GM23338 (cell line): ENCODE results near the gene EHBP1L1. TPM values are rescaled to one million over a fixed set of nuclear protein-coding genes. Genes with fewer than 3 reads are reported as not detected.

Source experiments
- ATAC-seq: fragments of 200-7000 bp; cut with Tn5 transposase; 3 replicates; pipeline ENCODE4 v1.9.1; 2020
- DNase-seq: peaks from one replicate; pipeline ENCODE4 v3.0.0-alpha.2; 2015; ENCODE audit warnings: low spot score
- H2AFZ ChIP-seq: fragments of 200-600 bp; sonication (generic); 2 replicates; pipeline ENCODE4 v1.8.0; 2016; ENCODE audit warnings: antibody characterized with exemption, mild to moderate bottlenecking, moderate library complexity
- H3F3A ChIP-seq: fragments of 200-600 bp; sonication (generic); replicated peaks from 2 replicates; pipeline ENCODE4 v1.8.0; 2017; ENCODE audit warnings: antibody characterized with exemption, mixed run types, low read depth
- H3K27ac ChIP-seq: fragments of 200-600 bp; sonication (generic); 2 replicates; pipeline ENCODE4 v1.6.1; 2016; ENCODE audit warnings: low read depth
- H3K27me3 ChIP-seq: fragments of 200-600 bp; sonication (generic); 2 replicates; pipeline ENCODE4 v1.8.0; 2016; ENCODE audit warnings: mild to moderate bottlenecking, mixed run types, moderate library complexity; ENCODE audit not compliant: insufficient read depth
- H3K36me3 ChIP-seq: fragments of 200-600 bp; sonication (generic); 2 replicates; pipeline ENCODE4 v1.8.0; 2016; ENCODE audit warnings: mild to moderate bottlenecking; ENCODE audit not compliant: insufficient read depth
- H3K4me1 ChIP-seq: fragments of 200-600 bp; sonication (generic); 2 replicates; pipeline ENCODE4 v1.8.0; 2016; ENCODE audit warnings: mild to moderate bottlenecking, moderate library complexity; ENCODE audit not compliant: insufficient read depth
- H3K4me2 ChIP-seq: fragments of 200-600 bp; sonication (generic); 2 replicates; pipeline ENCODE4 v1.7.1; 2017; ENCODE audit warnings: mixed run types
- H3K4me3 ChIP-seq: fragments of 200-600 bp; sonication (generic); 2 replicates; pipeline ENCODE4 v1.6.1; 2016; ENCODE audit warnings: mixed run types
- H3K79me2 ChIP-seq: fragments of 200-600 bp; sonication (generic); replicated peaks from 2 replicates; pipeline ENCODE4 v1.8.0; 2017; ENCODE audit warnings: mild to moderate bottlenecking; ENCODE audit not compliant: insufficient read depth
- H3K9me2 ChIP-seq: fragments of 200-600 bp; sonication (generic); 2 replicates; pipeline ENCODE4 v1.8.0; 2017; ENCODE audit not compliant: insufficient read depth
- H4K20me1 ChIP-seq: fragments of 200-600 bp; sonication (generic); replicated peaks from 2 replicates; pipeline ENCODE4 v1.8.0; 2017; ENCODE audit warnings: mild to moderate bottlenecking; ENCODE audit not compliant: insufficient read depth
- H3K27ac Mint-ChIP-seq: 2 replicates; pipeline ENCODE4 v1.8.0; 2020; ENCODE audit warnings: inconsistent platforms, mild to moderate bottlenecking, moderate library complexity, mixed read lengths
- H3K27me3 Mint-ChIP-seq: 3 replicates; pipeline ENCODE4 v1.8.0; 2022; ENCODE audit warnings: low read depth, mild to moderate bottlenecking, moderate library complexity, mixed read lengths, inconsistent platforms; ENCODE audit not compliant: insufficient read depth, poor library complexity
- H3K36me3 Mint-ChIP-seq: 3 replicates; pipeline ENCODE4 v1.8.0; 2021; ENCODE audit warnings: low read depth, mild to moderate bottlenecking, inconsistent platforms, moderate library complexity, mixed read lengths
- H3K4me1 Mint-ChIP-seq: 3 replicates; pipeline ENCODE4 v1.8.0; 2020; ENCODE audit warnings: mild to moderate bottlenecking, inconsistent platforms, mixed read lengths
- H3K4me3 Mint-ChIP-seq: 3 replicates; pipeline ENCODE4 v1.8.0; 2021; ENCODE audit warnings: moderate library complexity, mild to moderate bottlenecking, inconsistent platforms, mixed read lengths
- H3K9me3 Mint-ChIP-seq: 3 replicates; pipeline ENCODE4 v1.8.0; 2020; ENCODE audit warnings: moderate library complexity, mild to moderate bottlenecking, inconsistent platforms, mixed read lengths
- CREB1 ChIP-seq: fragments of 250-450 bp; sonication (Bioruptor Pico); IDR thresholded peaks from 2 replicates; pipeline ENCODE4 v1.5.0; 2020; ENCODE audit warnings: low read depth, mild to moderate bottlenecking, moderate library complexity
- CTCF ChIP-seq, 2 experiments: fragments of 200-600 bp in 1 of 2; sonication (generic) in 1 of 2; conservative IDR thresholded peaks; 2 replicates each; pipeline versions ENCODE4 v1.5.1 to v1.6.1; 2016 to 2017; ENCODE audit warnings: antibody characterized with exemption in 2 of 2, low read depth in 2 of 2, mild to moderate bottlenecking in 2 of 2, moderate library complexity in 1 of 2
- EZH2 ChIP-seq: fragments of 200-600 bp; sonication (generic); IDR thresholded peaks from one replicate; pipeline ENCODE4 v1.8.0; 2017; ENCODE audit warnings: antibody characterized with exemption, mild to moderate bottlenecking, low read depth; ENCODE audit not compliant: unreplicated experiment
- EZH2phosphoT487 ChIP-seq: fragments of 200-600 bp; sonication (generic); IDR thresholded peaks from one replicate; pipeline ENCODE4 v1.8.1; 2018; ENCODE audit warnings: antibody characterized with exemption; ENCODE audit not compliant: unreplicated experiment
- JUNB ChIP-seq: IDR thresholded peaks from one replicate; pipeline ENCODE4 v1.6.1; 2016; ENCODE audit warnings: antibody characterized with exemption; ENCODE audit not compliant: unreplicated experiment
- NANOG ChIP-seq: IDR thresholded peaks from 2 replicates; pipeline ENCODE4 v1.6.1; 2016; ENCODE audit warnings: antibody characterized with exemption, borderline replicate concordance
- POLR2AphosphoS5 ChIP-seq: IDR thresholded peaks from 2 replicates; pipeline ENCODE4 v1.6.1; 2016; ENCODE audit warnings: antibody characterized with exemption, low read depth
- REST ChIP-seq: IDR thresholded peaks from one replicate; pipeline ENCODE4 v1.6.1; 2018; ENCODE audit warnings: antibody characterized with exemption; ENCODE audit not compliant: unreplicated experiment
- STAT1 ChIP-seq: IDR thresholded peaks from one replicate; pipeline ENCODE4 v1.6.1; 2016; ENCODE audit warnings: antibody characterized with exemption; ENCODE audit not compliant: unreplicated experiment
- ZNF114 ChIP-seq: fragments of 250-450 bp; sonication (Bioruptor Pico); IDR thresholded peaks from 2 replicates; pipeline ENCODE4 v1.5.0; 2020; ENCODE audit warnings: mild to moderate bottlenecking, moderate library complexity
- ZNF331 ChIP-seq: fragments of 250-450 bp; sonication (Bioruptor Pico); IDR thresholded peaks from 2 replicates; pipeline ENCODE4 v1.5.0; 2020; ENCODE audit warnings: low read depth, mild to moderate bottlenecking, moderate library complexity
- polyA plus RNA-seq: library from polyadenylated mRNA; unstranded; fragments of >200 nt; fragmentation: Nextera tagmentation; extraction: Ambion mirVana; gene quantifications from 2 replicates; pipeline ENCODE4 v1.2.1, GENCODE V29; 2016
- total RNA-seq: library from RNA; depleted of rRNA; stranded (reverse); fragments of >200 nt; shearing (Covaris generic); gene quantifications from 2 replicates; pipeline ENCODE4 v1.2.3, GENCODE V29; 2014
- TF ChIP-seq, protein P1 (sequence below): IDR thresholded peaks from 2 replicates; pipeline ENCODE4 v1.6.1; 2016; ENCODE audit warnings: antibody characterized with exemption
- TF ChIP-seq, protein P2 (sequence below): fragments of 250-450 bp; sonication (Bioruptor Pico); IDR thresholded peaks from 2 replicates; pipeline ENCODE4 v1.5.0; 2020; ENCODE audit warnings: mild to moderate bottlenecking, moderate library complexity

Gene EHBP1L1
- total and polyA plus RNA-seq, 2 experiments from 2014 or later, result 2.9 to 10.9 TPM

DNA sequence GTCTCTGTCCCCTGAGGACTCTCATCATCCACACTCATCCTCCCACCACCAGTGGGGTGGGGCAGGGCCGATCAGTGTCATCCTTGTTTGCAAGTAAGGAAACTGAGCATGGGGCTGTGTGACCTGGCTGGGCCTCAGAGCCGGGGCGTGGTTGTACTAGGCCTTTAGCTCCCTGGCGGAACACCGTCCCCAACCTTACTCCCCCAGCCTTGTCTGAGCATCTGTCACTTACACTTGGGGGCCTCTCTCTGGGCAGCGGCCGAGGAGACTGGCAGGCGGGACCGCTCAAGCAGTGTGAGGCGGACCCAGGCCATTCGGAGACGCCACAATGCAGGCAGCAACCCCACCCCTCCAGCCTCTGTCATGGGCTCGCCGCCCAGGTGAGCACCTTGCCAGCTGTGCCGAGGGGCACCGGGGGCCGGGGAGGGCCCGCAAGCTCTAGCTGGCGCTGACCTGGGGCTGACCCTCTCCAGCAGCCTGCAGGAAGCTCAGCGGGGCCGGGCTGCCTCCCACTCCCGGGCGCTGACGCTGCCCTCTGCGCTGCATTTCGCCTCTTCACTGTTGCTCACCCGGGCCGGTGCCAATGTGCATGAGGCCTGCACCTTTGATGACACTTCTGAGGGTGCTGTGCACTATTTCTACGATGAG, 43.6 kb downstream of the EHBP1L1 start:
- no peak for ATAC-seq
- Mint-ChIP-seq H3K4me3 (no peak overlapping the region), H3K27ac (no peak overlapping the region), H3K4me1 (peaks cover 8% of the 10 kb centered on the region), H3K9me3 (no peaks in the 10 kb centered on the region; the same call in 2 of the 3 replicates), H3K36me3 (peaks cover 31% of the 10 kb centered on the region), H3K27me3 (peaks cover 22% of the 10 kb centered on the region)
- Histone ChIP-seq H3K4me2 (no peak overlapping the region), H3K79me2 (peaks cover 17% of the 10 kb centered on the region), H3K4me1 (peaks cover 6% of the 10 kb centered on the region; the same call in 1 of the 2 replicates), H3K36me3 (no peaks in the 10 kb centered on the region; the same call in 1 of the 2 replicates), H3K27me3 (no peaks in the 10 kb centered on the region), H4K20me1 (peaks cover 14% of the 10 kb centered on the region), H3F3A (peaks cover 3% of the 10 kb centered on the region), H3K9me2 (no peaks in the 10 kb centered on the region), H3K27ac (no peak overlapping the region), H2AFZ (no peak overlapping the region), H3K4me3 (no peak overlapping the region)
- TF ChIP-seq EZH2phosphoT487, result no peak
- TF ChIP-seq, protein P1, sequence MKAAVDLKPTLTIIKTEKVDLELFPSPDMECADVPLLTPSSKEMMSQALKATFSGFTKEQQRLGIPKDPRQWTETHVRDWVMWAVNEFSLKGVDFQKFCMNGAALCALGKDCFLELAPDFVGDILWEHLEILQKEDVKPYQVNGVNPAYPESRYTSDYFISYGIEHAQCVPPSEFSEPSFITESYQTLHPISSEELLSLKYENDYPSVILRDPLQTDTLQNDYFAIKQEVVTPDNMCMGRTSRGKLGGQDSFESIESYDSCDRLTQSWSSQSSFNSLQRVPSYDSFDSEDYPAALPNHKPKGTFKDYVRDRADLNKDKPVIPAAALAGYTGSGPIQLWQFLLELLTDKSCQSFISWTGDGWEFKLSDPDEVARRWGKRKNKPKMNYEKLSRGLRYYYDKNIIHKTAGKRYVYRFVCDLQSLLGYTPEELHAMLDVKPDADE, result no peak
- TF ChIP-seq ZNF114 (CRISPR knock-in tag), result no peak
- TF ChIP-seq, protein P2, sequence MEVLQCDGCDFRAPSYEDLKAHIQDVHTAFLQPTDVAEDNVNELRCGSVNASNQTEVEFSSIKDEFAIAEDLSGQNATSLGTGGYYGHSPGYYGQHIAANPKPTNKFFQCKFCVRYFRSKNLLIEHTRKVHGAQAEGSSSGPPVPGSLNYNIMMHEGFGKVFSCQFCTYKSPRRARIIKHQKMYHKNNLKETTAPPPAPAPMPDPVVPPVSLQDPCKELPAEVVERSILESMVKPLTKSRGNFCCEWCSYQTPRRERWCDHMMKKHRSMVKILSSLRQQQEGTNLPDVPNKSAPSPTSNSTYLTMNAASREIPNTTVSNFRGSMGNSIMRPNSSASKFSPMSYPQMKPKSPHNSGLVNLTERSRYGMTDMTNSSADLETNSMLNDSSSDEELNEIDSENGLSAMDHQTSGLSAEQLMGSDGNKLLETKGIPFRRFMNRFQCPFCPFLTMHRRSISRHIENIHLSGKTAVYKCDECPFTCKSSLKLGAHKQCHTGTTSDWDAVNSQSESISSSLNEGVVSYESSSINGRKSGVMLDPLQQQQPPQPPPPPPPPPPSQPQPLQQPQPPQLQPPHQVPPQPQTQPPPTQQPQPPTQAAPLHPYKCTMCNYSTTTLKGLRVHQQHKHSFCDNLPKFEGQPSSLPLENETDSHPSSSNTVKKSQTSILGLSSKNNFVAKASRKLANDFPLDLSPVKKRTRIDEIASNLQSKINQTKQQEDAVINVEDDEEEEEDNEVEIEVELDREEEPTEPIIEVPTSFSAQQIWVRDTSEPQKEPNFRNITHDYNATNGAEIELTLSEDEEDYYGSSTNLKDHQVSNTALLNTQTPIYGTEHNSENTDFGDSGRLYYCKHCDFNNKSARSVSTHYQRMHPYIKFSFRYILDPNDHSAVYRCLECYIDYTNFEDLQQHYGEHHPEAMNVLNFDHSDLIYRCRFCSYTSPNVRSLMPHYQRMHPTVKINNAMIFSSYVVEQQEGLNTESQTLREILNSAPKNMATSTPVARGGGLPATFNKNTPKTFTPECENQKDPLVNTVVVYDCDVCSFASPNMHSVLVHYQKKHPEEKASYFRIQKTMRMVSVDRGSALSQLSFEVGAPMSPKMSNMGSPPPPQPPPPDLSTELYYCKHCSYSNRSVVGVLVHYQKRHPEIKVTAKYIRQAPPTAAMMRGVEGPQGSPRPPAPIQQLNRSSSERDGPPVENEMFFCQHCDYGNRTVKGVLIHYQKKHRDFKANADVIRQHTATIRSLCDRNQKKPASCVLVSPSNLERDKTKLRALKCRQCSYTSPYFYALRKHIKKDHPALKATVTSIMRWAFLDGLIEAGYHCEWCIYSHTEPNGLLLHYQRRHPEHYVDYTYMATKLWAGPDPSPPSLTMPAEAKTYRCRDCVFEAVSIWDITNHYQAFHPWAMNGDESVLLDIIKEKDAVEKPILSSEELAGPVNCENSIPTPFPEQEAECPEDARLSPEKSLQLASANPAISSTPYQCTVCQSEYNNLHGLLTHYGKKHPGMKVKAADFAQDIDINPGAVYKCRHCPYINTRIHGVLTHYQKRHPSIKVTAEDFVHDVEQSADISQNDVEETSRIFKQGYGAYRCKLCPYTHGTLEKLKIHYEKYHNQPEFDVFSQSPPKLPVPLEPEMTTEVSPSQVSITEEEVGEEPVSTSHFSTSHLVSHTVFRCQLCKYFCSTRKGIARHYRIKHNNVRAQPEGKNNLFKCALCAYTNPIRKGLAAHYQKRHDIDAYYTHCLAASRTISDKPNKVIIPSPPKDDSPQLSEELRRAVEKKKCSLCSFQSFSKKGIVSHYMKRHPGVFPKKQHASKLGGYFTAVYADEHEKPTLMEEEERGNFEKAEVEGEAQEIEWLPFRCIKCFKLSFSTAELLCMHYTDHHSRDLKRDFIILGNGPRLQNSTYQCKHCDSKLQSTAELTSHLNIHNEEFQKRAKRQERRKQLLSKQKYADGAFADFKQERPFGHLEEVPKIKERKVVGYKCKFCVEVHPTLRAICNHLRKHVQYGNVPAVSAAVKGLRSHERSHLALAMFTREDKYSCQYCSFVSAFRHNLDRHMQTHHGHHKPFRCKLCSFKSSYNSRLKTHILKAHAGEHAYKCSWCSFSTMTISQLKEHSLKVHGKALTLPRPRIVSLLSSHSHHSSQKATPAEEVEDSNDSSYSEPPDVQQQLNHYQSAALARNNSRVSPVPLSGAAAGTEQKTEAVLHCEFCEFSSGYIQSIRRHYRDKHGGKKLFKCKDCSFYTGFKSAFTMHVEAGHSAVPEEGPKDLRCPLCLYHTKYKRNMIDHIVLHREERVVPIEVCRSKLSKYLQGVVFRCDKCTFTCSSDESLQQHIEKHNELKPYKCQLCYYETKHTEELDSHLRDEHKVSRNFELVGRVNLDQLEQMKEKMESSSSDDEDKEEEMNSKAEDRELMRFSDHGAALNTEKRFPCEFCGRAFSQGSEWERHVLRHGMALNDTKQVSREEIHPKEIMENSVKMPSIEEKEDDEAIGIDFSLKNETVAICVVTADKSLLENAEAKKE (CRISPR knock-in tag), result no peak
- no peak for TF ChIP-seq EZH2
- TF ChIP-seq NANOG, result no peak
- TF ChIP-seq JUNB, result no peak
- no peak for TF ChIP-seq ZNF331
- no peak for TF ChIP-seq CREB1 (CRISPR knock-in tag)
- no peak for TF ChIP-seq REST
- no peak for TF ChIP-seq POLR2AphosphoS5
- TF ChIP-seq STAT1, result no peak
- TF ChIP-seq CTCF (conservative IDR thresholded peaks at IDR 0.05; ENCODE audit: low read depth in 2 of 2), result no peak
- DNase-seq, result no peak
